Muscle of back (tissue), 11 donors: ENCODE measurements around the gene HK1. TPM values are rescaled to one million over a fixed set of nuclear protein-coding genes. Genes with fewer than 3 reads are reported as not detected.
"Not testable (repeated sequence)": the region's sequence is repeated elsewhere in the genome, so short reads cannot be mapped to it uniquely, and the experiment has no call there.

Experiments used
- DNase-seq, 3 donors: peaks; one replicate each; pipeline versions ENCODE4 v3.0.0 to v3.0.0-alpha.2; 2013
- polyA plus RNA-seq, 10 donors: library from polyadenylated mRNA; unstranded; fragments of 120-200 nt; gene quantifications; one replicate each; pipeline ENCODE4 v1.2.1, GENCODE V29; 2013; ENCODE audit not compliant: insufficient read length in 10 of 10

The HK1 gene
- polyA plus RNA-seq, 10 donors = 26.4 to 41.2 (median 29.6) TPM

- DNase-seq = no peak
Measured at GRCh38 chr10:69307434-69307833, 29.1 kb downstream of the HK1 start.

- not testable (repeated sequence) for DNase-seq
Measured at GRCh38 chr10:69308304-69308703, 30.0 kb downstream of the HK1 start.

- no peak for DNase-seq
Measured at GRCh38 chr10:69311309-69311708, 33.0 kb downstream of the HK1 start.

- DNase-seq = no peak
Measured at GRCh38 chr10:69312528-69312927, 34.2 kb downstream of the HK1 start.

GRCh38 chr10:69315100-69315542 is 36.8 kb downstream of the HK1 start:
- no peak for DNase-seq

GRCh38 chr10:69315610-69316312 is 37.5 kb downstream of the HK1 start:
- no peak for DNase-seq

GRCh38 chr10:69316313-69317059 is 38.2 kb downstream of the HK1 start:
- DNase-seq = no peak

- DNase-seq = no peak
Measured at GRCh38 chr10:69317175-69317604, 38.9 kb downstream of the HK1 start.

GRCh38 chr10:69317626-69318105 is 39.4 kb downstream of the HK1 start:
- DNase-seq = no peak

- DNase-seq = peak; percentile 90 to 97 (median 93)
Measured at GRCh38 chr10:69318106-69318866, 40.0 kb downstream of the HK1 start.

GRCh38 chr10:69318867-69319727 is 40.8 kb downstream of the HK1 start:
- peak; percentile 52 to 82 (median 74) for DNase-seq

GRCh38 chr10:69319841-69320316 is 41.6 kb downstream of the HK1 start:
- DNase-seq = no peak

GRCh38 chr10:69320521-69320920 is 42.2 kb downstream of the HK1 start:
- no peak for DNase-seq

- DNase-seq = no peak
Measured at GRCh38 chr10:69321039-69321715, 42.9 kb downstream of the HK1 start.

- no peak for DNase-seq
Measured at GRCh38 chr10:69321865-69322264, 43.6 kb downstream of the HK1 start.

GRCh38 chr10:69322346-69322745 is 44.0 kb downstream of the HK1 start:
- DNase-seq = not testable (repeated sequence)

- no peak for DNase-seq
Measured at GRCh38 chr10:69323622-69324021, 45.3 kb downstream of the HK1 start.

- DNase-seq = no peak
Measured at GRCh38 chr10:69324583-69324982, 46.3 kb downstream of the HK1 start.

- DNase-seq = not testable (repeated sequence)
Measured at GRCh38 chr10:69325637-69326523, 47.6 kb downstream of the HK1 start.
